Duodenal mucosa (tissue), 2 donors: ENCODE measurements around the gene LRRC1.
A peak's percentile ranks its signal among the peaks of the same experiment; 100 is the strongest.

ENCODE experiments used
- H3K27ac ChIP-seq: one replicate; pipeline ENCODE4 v1.7.0; 2013; ENCODE audit warnings: low read depth, low read length
- H3K27me3 ChIP-seq, 2 donors: one replicate each; pipeline ENCODE4 v1.7.0; 2013; ENCODE audit warnings: low read length in 2 of 2, control low read depth in 1 of 2; ENCODE audit not compliant: insufficient read depth in 2 of 2, control insufficient read depth in 1 of 2
- H3K36me3 ChIP-seq, 2 donors: one replicate each; pipeline ENCODE4 v1.7.0; 2013; ENCODE audit warnings: low read length in 2 of 2, control low read depth in 1 of 2; ENCODE audit not compliant: insufficient read depth in 2 of 2, control insufficient read depth in 1 of 2
- H3K4me1 ChIP-seq, 2 donors: one replicate each; pipeline ENCODE4 v1.7.0; 2013; ENCODE audit warnings: low read length in 2 of 2, control low read depth in 1 of 2; ENCODE audit not compliant: insufficient read depth in 2 of 2, control insufficient read depth in 1 of 2
- H3K4me3 ChIP-seq, 2 donors: one replicate each; pipeline ENCODE4 v1.7.0; 2013; ENCODE audit warnings: low read length in 2 of 2, low read depth in 1 of 2
- H3K9ac ChIP-seq, 2 donors: one replicate each; pipeline ENCODE4 v1.7.0; 2013; ENCODE audit warnings: low read length in 2 of 2, low read depth in 1 of 2
- H3K9me3 ChIP-seq, 2 donors: one replicate each; pipeline ENCODE4 v1.7.0; 2013; ENCODE audit warnings: low read length in 2 of 2, control low read depth in 1 of 2; ENCODE audit not compliant: control insufficient read depth in 1 of 2

Gene LRRC1

GRCh38 chr6:53790886-53791285, 3.9 kb upstream of the LRRC1 start:
- H3K27ac ChIP-seq = no peak overlapping the region
- H3K27me3 ChIP-seq = no peaks in the 10 kb centered on the region
- H3K4me1 ChIP-seq = peaks cover 4 to 22% of the 10 kb centered on the region in 2 donors
- no peak overlapping the region for H3K4me3 ChIP-seq
- H3K9me3 ChIP-seq = peaks cover 0 to 4% of the 10 kb centered on the region in 2 donors
- H3K36me3 ChIP-seq = no peaks in the 10 kb centered on the region
- H3K9ac ChIP-seq = no peak overlapping the region

- no peak overlapping the region for H3K4me3 ChIP-seq
Measured at GRCh38 chr6:53792016-53792415, 2.8 kb upstream of the LRRC1 start.

GRCh38 chr6:53792973-53793317, 1.9 kb upstream of the LRRC1 start:
- H3K27ac ChIP-seq = no peak overlapping the region
- H3K4me1 ChIP-seq = peaks cover 19 to 38% of the 10 kb centered on the region in 2 donors
- H3K4me3 ChIP-seq = peak overlapping the region; percentile 74 to 88
- no peaks in the 10 kb centered on the region for H3K36me3 ChIP-seq
- peaks cover 0 to 4% of the 10 kb centered on the region in 2 donors for H3K9me3 ChIP-seq
- peak overlapping the region; percentile 62 to 76 for H3K9ac ChIP-seq
- no peaks in the 10 kb centered on the region for H3K27me3 ChIP-seq

More at GRCh38 chr6:53792016-53792415, 2.8 kb upstream of the LRRC1 start:
- no peaks in the 10 kb centered on the region for H3K36me3 ChIP-seq
- no peaks in the 10 kb centered on the region for H3K27me3 ChIP-seq
- H3K4me1 ChIP-seq = peaks cover 10 to 31% of the 10 kb centered on the region in 2 donors
- peaks cover 0 to 4% of the 10 kb centered on the region in 2 donors for H3K9me3 ChIP-seq
- H3K9ac ChIP-seq = no peak overlapping the region
- no peak overlapping the region for H3K27ac ChIP-seq

GRCh38 chr6:53793318-53794136, 1.3 kb upstream of the LRRC1 start:
- Histone ChIP-seq H3K27ac (no peak overlapping the region), H3K36me3 (no peaks in the 10 kb centered on the region), H3K4me1 (peaks cover 19 to 38% of the 10 kb centered on the region in 2 donors), H3K4me3 (peak overlapping the region; percentile 74 to 88), H3K9ac (peak overlapping the region; percentile 62 to 76), H3K27me3 (no peaks in the 10 kb centered on the region), H3K9me3 (peaks cover 0 to 3% of the 10 kb centered on the region in 2 donors)

GRCh38 chr6:53794137-53794719, 577 bp upstream of the LRRC1 start:
- Histone ChIP-seq H3K9ac (peak overlapping the region; percentile 62 to 76), H3K9me3 (no peaks in the 10 kb centered on the region), H3K4me3 (peak overlapping the region; percentile 74 to 88), H3K4me1 (peaks cover 19 to 38% of the 10 kb centered on the region in 2 donors), H3K27me3 (no peaks in the 10 kb centered on the region), H3K27ac (no peak overlapping the region), H3K36me3 (no peaks in the 10 kb centered on the region)

- Histone ChIP-seq H3K9me3 (no peaks in the 10 kb centered on the region), H3K9ac (peak overlapping the region; percentile 48 to 71), H3K4me1 (peaks cover 19 to 38% of the 10 kb centered on the region in 2 donors), H3K27ac (peak overlapping the region; percentile 39), H3K27me3 (no peaks in the 10 kb centered on the region), H3K4me3 (peak overlapping the region; percentile 74 to 88), H3K36me3 (no peaks in the 10 kb centered on the region)
Measured at GRCh38 chr6:53795340-53795701, 516 bp downstream of the LRRC1 start.

GRCh38 chr6:53795702-53796450, 1.1 kb downstream of the LRRC1 start:
- H3K36me3 ChIP-seq = no peaks in the 10 kb centered on the region
- peaks cover 19 to 38% of the 10 kb centered on the region in 2 donors for H3K4me1 ChIP-seq
- H3K4me3 ChIP-seq = peak overlapping the region; percentile 74 to 88
- H3K9me3 ChIP-seq = no peaks in the 10 kb centered on the region
- peak overlapping the region; percentile 48 to 71 for H3K9ac ChIP-seq
- no peaks in the 10 kb centered on the region for H3K27me3 ChIP-seq
- peak overlapping the region; percentile 21 for H3K27ac ChIP-seq

GRCh38 chr6:53796451-53796780, 1.6 kb downstream of the LRRC1 start:
- H3K27me3 ChIP-seq = no peaks in the 10 kb centered on the region
- peak overlapping the region; percentile 48 to 71 for H3K9ac ChIP-seq
- H3K4me3 ChIP-seq = peak overlapping the region; percentile 74 to 88
- H3K4me1 ChIP-seq = peaks cover 19 to 38% of the 10 kb centered on the region in 2 donors
- H3K36me3 ChIP-seq = no peaks in the 10 kb centered on the region
- H3K9me3 ChIP-seq = no peaks in the 10 kb centered on the region
- no peak overlapping the region for H3K27ac ChIP-seq

GRCh38 chr6:53796791-53797190, 2.0 kb downstream of the LRRC1 start:
- Histone ChIP-seq H3K36me3 (no peaks in the 10 kb centered on the region), H3K27ac (no peak overlapping the region), H3K4me3 (peak overlapping the region; percentile 74 to 88), H3K9ac (peak overlapping the region; percentile 48 to 71), H3K4me1 (peaks cover 19 to 38% of the 10 kb centered on the region in 2 donors), H3K9me3 (no peaks in the 10 kb centered on the region), H3K27me3 (no peaks in the 10 kb centered on the region)

- Histone ChIP-seq H3K36me3 (no peaks in the 10 kb centered on the region), H3K27me3 (no peaks in the 10 kb centered on the region), H3K9ac (peak overlapping the region in 1 of 2 donors; percentile 23), H3K4me3 (peak overlapping the region; percentile 74 to 88), H3K4me1 (peaks cover 19 to 33% of the 10 kb centered on the region in 2 donors), H3K27ac (no peak overlapping the region), H3K9me3 (no peaks in the 10 kb centered on the region)
Measured at GRCh38 chr6:53797304-53797703, 2.5 kb downstream of the LRRC1 start.
